ENCODE measurements around the gene TRPM1. TPM values are rescaled to one million over a fixed set of nuclear protein-coding genes. Genes with fewer than 3 reads are reported as not detected.

TRPM1 gene
- total RNA-seq, result not detected

DNA sequence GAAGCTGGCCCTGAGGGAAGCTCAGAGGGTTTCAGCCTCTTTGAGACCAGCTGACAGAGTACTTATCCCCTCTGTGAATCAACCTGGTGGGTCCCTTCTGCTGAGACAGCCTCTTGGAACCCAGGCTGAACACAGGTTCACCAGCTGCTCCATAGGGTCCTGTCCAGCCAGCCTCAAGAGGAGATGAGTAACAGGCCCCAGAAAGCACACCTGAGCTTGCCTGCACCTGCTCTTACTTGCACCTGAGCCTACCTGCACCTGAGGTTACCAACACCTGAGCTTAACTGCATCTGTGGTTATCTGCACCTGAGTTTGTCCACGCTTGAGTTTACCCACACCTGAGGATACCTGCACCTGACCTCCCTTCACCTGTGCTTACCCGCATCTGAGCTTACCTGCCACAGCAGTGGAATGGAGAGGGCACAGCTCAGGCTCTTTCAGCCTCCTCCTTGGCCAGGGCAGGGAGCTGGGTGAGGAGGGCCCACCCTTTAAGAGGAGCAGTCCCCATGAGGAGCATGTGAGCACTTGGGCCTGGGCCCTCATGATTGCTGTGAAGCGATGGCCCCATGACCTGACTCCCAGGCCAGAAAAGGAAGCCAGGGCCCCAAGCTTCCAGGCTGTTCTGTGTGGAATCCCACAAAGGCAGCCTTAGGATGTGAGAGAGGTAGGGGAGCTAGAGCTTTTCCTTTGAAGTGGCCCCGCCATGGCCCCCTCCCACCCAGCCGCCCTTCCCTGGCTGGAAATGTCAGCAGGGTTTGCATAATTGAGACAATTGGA is at the start of gene TRPM1:
Gene TRPM1, minus strand, starts transcription at position 464 of the 777 bp plus-strand sequence. CDS start 20,370 bp downstream, outside the sequence.
- ChIA-PET POLR2A (no interaction called here), CTCF (interaction anchor here (1.2 to 1.3 kb wide), 2 partner anchors 28 to 389 kb away, joined by 3 read pairs; no protein-coding TSS in a partner anchor)
- Mint-ChIP-seq H3K36me3 (ENCODE audit: low read depth) (no peaks in the 10 kb centered on the region), H3K27ac (no peak within 1 kb of the TSS), H3K9me3 (no peaks in the 10 kb centered on the region), H3K4me3 (no peak within 1 kb of the TSS), H3K27me3 (peaks cover 12% of the 10 kb centered on the region), H3K4me1 (no peaks in the 10 kb centered on the region)
- DNase-seq, result no peak

DNA sequence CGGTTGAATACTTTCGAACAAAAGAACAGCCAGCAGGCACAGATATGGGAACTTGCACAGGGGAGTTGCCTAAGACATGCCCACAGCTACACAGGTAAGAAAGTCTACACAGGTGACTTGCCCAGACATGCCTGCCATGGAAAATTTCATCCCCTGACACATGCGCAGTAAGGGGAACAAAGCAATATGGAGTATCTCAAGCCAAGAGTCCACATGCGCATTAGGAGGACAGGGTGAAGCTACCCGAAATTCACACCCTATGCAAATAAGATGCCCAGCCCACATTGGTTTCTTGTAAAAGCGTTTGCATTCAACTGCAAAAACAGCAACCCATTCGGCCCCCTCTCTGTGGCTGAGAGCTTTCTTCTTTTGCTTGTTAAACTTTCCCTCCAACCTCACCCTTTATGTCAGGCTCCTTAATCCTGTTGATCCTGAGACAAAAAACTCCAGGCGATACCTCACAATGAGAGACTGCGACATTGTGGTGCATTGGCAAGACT is 49.3 kb upstream of the TRPM1 start:
- ChIA-PET POLR2A (no interaction called here), CTCF (no interaction called here)
- Mint-ChIP-seq H3K27me3 (no peaks in the 10 kb centered on the region), H3K4me3 (no peak overlapping the region), H3K4me1 (peaks cover 8% of the 10 kb centered on the region), H3K27ac (no peak overlapping the region), H3K36me3 (ENCODE audit: low read depth) (no peaks in the 10 kb centered on the region), H3K9me3 (no peaks in the 10 kb centered on the region)
- DNase-seq, result no peak

DNA sequence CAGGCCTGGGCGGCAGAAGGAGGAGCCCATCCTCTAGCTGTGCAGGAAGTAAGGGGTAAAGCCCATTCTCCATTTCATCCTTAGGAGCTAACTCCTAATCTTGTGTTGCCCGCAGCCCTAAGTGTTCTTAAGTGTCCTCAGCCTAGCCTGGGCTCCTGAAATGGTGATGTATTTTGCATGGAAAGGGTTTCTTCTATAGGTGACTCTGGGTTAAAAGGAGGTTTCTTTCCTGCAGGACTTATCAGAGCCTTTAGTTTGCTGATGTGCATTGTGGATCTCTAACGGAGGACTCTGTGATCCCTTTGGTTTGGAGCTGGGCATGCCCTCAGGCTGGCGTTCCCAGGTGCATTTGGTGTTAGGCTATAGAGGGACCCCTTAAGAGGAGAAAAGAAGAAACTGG is 48.5 kb upstream of the TRPM1 start:
- Mint-ChIP-seq H3K4me3 (no peak overlapping the region), H3K27me3 (no peaks in the 10 kb centered on the region), H3K4me1 (peaks cover 8% of the 10 kb centered on the region), H3K27ac (no peak overlapping the region), H3K9me3 (no peaks in the 10 kb centered on the region), H3K36me3 (ENCODE audit: low read depth) (no peaks in the 10 kb centered on the region)
- CTCF ChIA-PET, result no interaction called here
- no peak for DNase-seq
- POLR2A ChIA-PET, result no interaction called here

DNA sequence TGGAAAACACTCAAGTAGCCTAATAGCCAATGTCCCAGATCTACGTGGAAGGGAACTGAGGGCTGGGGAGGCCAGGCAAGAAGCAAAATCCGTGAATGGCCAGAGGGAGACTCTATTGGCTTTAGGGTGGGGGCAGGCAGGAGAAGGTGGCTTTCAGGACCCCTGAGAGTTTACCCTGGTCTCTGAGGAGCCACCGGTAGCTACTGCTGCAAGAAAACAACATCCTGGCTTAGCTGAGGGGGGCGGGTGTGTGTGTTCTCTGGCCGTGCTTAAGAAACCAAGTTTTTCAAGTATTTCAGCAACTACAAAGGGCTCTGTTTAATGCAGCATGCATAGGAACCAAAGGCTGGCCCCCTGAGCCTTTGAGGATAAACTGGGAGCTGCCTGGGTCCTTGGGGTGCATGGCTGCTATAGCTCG is 47.6 kb upstream of the TRPM1 start:
- CTCF ChIA-PET, result no interaction called here
- no peak overlapping the region for H3K27ac Mint-ChIP-seq
- POLR2A ChIA-PET, result interaction anchor here (0.9 kb wide), 1 partner anchor 216 kb away, joined by 4 read pairs; no protein-coding TSS in a partner anchor
- no peaks in the 10 kb centered on the region for H3K36me3 Mint-ChIP-seq (ENCODE audit: low read depth)
- H3K4me3 Mint-ChIP-seq, result no peak overlapping the region
- no peaks in the 10 kb centered on the region for H3K9me3 Mint-ChIP-seq
- no peak for DNase-seq
- no peaks in the 10 kb centered on the region for H3K27me3 Mint-ChIP-seq
- H3K4me1 Mint-ChIP-seq, result peaks cover 1% of the 10 kb centered on the region

DNA sequence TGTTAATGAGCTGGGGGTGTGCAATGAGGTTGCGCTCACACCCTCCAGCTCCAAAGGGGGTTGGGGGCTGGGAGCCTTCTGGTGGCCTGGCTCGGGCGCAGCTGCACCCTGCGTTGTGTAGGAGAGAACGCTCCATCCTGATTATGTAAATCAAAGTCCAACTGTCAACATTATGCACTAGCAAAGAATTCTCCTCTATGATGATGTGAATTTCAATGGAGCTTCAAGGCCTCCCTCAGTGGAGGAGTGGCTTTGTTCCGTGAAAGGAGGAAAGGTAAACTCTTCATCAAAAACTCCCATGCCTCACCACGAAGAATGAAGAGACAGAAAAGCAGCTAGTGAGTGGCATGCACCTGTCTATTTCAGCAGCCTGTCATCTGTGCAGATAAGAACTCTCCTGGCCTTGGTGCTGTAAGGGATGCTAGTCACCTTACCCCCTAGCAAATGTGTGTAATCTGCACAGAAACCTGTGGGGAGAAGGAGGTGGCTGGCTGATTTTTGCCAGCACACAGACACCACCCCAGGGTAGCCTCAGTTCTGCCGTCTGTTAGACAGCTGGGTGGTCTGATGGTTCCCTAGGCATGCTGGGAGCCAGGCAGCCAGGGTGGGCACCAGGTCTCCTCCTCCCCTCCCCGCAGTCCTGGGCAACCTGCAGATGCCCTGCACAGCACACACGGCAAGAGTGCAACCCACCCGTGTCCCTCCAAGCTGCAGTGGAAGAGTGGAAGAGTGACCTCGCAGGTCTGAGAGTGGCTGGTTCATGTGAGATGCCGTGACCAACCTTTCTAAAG is 47.0 kb upstream of the TRPM1 start:
- H3K4me3 Mint-ChIP-seq, result no peak overlapping the region
- CTCF ChIA-PET, result no interaction called here
- no peaks in the 10 kb centered on the region for H3K36me3 Mint-ChIP-seq (ENCODE audit: low read depth)
- no peak for DNase-seq
- H3K4me1 Mint-ChIP-seq, result no peaks in the 10 kb centered on the region
- no peaks in the 10 kb centered on the region for H3K9me3 Mint-ChIP-seq
- POLR2A ChIA-PET, result interaction anchor here (0.9 kb wide), 1 partner anchor 217 kb away, joined by 4 read pairs; no protein-coding TSS in a partner anchor
- H3K27me3 Mint-ChIP-seq, result no peaks in the 10 kb centered on the region
- H3K27ac Mint-ChIP-seq, result no peak overlapping the region

DNA sequence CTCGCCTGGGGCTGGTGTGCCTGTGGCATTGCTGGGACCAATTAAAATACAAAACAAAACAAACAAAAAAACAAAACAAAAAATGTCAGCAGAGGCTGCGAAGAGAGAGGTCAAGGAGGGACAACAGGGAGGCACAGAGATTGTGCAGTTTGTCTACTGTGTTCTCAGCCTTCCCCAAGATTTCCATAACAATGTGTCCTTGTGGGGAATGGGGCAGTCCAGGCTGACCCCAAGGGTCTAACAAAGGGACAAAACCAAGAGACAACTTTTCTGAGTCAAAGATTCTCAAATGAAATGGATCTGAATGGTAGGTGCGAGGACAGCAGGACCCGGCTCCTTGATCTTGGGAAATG is 46.4 kb upstream of the TRPM1 start:
- CTCF ChIA-PET, result no interaction called here

DNA sequence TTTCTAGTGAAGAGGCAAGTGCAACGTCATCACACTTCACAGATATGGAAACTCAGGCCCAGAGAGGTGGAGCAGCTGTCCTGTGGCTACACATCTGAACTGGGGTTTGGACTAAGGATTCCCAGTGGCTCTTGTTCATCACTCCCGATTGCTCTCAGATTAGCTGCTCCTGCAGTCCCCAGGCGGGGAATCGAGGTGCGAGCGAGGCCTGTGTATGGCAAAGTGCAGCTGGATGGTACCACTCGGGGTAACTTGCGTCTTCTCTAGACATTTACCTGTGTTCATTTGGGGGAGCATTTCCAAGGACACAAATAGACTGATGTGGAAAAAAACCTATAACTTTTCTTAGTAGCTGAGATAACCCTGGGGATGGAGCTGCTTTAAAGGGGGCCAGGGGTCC is 45.9 kb upstream of the TRPM1 start:
- Mint-ChIP-seq H3K36me3 (ENCODE audit: low read depth) (no peaks in the 10 kb centered on the region), H3K27ac (no peak overlapping the region), H3K27me3 (no peaks in the 10 kb centered on the region), H3K9me3 (no peaks in the 10 kb centered on the region), H3K4me1 (no peaks in the 10 kb centered on the region), H3K4me3 (no peak overlapping the region)
- DNase-seq, result no peak
- ChIA-PET POLR2A (no interaction called here), CTCF (interaction anchor here (1.9 kb wide), 1 partner anchor 18 kb away, joined by 6 read pairs; no protein-coding TSS in a partner anchor)

More for the DNA sequence above, 46.4 kb upstream of the TRPM1 start:
- no peaks in the 10 kb centered on the region for H3K36me3 Mint-ChIP-seq (ENCODE audit: low read depth)
- no peaks in the 10 kb centered on the region for H3K9me3 Mint-ChIP-seq
- H3K4me1 Mint-ChIP-seq, result no peaks in the 10 kb centered on the region
- no peak overlapping the region for H3K27ac Mint-ChIP-seq
- DNase-seq, result no peak
- no peak overlapping the region for H3K4me3 Mint-ChIP-seq
- POLR2A ChIA-PET, result interaction anchor here (0.9 kb wide), 1 partner anchor 217 kb away, joined by 4 read pairs; no protein-coding TSS in a partner anchor
- no peaks in the 10 kb centered on the region for H3K27me3 Mint-ChIP-seq

DNA sequence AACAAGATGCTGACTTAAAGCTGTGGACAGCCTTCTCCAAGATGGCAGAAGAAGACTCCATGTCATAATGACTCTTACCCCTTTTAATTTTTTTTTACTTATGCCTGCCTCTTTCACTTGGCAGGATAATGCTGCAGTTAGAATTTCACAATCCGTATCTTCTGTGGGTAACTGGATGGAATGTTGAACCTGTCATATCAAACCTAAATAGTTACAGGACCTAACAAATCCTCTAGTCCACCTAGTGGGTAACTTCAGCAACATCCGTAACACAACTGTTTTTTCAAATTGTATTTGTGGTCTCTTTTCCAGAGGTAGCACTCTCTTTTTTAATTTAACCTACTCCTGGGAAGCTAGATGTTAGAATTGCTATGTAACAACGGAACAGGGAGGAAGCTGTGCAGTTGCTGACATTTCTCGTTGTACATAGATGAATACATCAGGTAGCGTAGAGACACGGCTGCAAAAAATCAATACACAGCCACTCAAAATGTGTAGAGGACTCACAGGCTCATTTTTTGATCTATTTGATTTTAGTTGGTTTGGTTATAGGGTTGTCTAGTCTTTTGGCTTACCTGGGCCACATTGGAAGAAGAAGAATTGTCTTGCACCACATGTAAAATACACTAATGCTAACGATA is 43.9 kb upstream of the TRPM1 start:
- Mint-ChIP-seq H3K4me1 (no peaks in the 10 kb centered on the region), H3K27me3 (no peaks in the 10 kb centered on the region), H3K27ac (no peak overlapping the region), H3K36me3 (ENCODE audit: low read depth) (no peaks in the 10 kb centered on the region), H3K4me3 (no peak overlapping the region), H3K9me3 (no peaks in the 10 kb centered on the region)
- CTCF ChIA-PET, result no interaction called here
- DNase-seq, result no peak
- POLR2A ChIA-PET, result no interaction called here

DNA sequence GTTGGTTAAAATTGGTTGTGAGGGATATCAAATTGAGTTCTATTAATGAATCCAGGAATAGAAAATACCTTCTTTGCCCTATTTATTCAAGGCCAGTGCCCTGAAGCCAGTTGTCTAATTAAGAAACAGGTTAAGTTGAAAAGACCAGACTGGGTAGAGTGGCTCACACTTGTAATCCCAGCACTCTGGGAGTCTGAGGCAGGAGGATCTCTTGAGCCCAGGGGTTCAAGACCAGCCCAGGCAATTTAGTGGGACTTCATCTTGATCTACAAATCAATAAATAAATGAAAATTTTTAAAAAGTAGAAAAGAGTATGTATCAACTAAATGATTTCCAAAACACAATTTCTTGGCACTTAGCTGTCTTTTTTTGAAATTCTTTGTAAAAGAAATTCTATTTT is 40.3 kb upstream of the TRPM1 start:
- H3K4me3 Mint-ChIP-seq, result no peak overlapping the region
- H3K4me1 Mint-ChIP-seq, result no peaks in the 10 kb centered on the region
- CTCF ChIA-PET, result no interaction called here
- no peaks in the 10 kb centered on the region for H3K36me3 Mint-ChIP-seq (ENCODE audit: low read depth)
- no peaks in the 10 kb centered on the region for H3K27me3 Mint-ChIP-seq
- no peak for DNase-seq
- POLR2A ChIA-PET, result no interaction called here
- no peak overlapping the region for H3K27ac Mint-ChIP-seq
- H3K9me3 Mint-ChIP-seq, result no peaks in the 10 kb centered on the region

DNA sequence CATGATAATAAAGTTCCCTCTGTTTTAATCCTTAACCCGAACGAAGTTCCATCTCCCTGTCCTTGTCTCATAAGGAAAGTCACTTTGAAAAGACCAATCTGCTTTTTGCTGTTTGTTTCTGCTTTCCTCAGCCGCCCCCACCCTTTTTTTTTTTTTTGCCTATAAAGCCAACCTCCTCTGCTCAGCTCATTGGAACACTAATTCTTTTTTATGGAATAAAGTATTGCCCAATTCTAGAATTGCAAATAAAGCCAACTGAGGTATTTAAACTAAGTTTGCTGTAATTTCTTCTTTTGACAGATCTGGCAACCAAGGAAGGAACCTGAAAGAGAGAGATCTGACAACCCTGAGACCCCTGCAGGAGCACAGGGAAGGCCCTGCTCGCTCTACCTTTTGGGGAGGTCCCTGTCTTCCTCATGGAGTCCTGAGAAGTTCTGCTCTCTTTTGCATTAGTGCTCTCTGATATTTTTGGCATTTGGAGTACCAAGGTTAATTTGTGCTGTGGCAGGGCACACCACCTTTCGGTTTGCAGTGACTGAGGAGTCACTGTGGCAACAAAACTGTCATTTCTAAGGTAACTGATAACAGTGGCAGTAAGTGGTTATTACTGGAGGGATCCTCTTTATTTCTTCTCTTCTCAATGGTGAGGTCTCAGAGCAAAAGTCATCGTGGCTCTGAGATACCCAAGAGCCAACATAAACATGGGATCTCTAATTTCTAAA is 35.2 kb upstream of the TRPM1 start:
- ChIA-PET CTCF (interaction anchor here (2.6 kb wide), 1 partner anchor 8 kb away, joined by 9 read pairs; no protein-coding TSS in a partner anchor), POLR2A (no interaction called here)
- H3K27me3 Mint-ChIP-seq, result peaks cover 2% of the 10 kb centered on the region
- H3K9me3 Mint-ChIP-seq, result no peaks in the 10 kb centered on the region
- no peaks in the 10 kb centered on the region for H3K4me1 Mint-ChIP-seq
- no peak for DNase-seq
- no peaks in the 10 kb centered on the region for H3K36me3 Mint-ChIP-seq (ENCODE audit: low read depth)
- H3K4me3 Mint-ChIP-seq, result no peak overlapping the region
- no peak overlapping the region for H3K27ac Mint-ChIP-seq

DNA sequence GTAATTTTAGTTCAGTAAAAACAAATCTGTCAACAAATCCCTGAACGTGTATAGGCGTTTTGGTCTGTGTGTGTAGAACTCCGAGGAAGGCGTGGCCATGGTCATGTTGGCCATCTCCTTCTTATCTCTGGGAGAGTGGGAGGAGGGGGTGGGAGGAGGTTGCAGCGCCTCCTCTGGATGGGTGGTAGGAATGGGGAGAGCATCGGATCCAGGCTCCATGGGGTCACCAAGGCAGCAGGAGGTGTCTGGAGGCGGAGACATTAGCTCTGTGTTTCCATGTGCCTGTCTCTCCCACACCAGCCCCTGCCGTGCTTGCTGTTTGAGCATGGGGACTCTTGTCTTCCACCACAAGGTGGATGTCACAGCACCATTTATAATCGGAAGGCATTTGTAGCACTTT is 34.5 kb upstream of the TRPM1 start:
- no peaks in the 10 kb centered on the region for H3K9me3 Mint-ChIP-seq
- POLR2A ChIA-PET, result no interaction called here

DNA sequence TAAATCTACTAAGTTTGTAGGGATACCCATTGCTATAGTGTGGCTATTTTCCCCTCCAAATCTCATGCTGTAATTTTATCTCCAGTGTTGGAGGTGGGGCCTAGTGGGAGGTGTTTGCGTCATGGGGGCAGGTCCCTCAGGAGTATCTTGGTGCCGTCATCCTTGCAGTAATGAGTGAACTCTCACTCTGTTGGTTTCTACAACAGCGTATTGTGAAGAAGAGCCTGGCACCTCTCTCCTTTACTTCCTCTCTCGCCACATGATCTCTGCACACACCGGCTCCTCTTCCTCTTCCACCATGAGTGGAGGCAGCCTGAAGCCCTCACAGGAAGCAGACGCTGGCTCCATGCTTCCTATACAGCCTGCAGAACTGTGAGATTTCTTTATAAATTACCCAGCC is 34.0 kb upstream of the TRPM1 start:
- ChIA-PET POLR2A (no interaction called here), CTCF (no interaction called here)
- Mint-ChIP-seq H3K4me1 (no peaks in the 10 kb centered on the region), H3K27ac (no peak overlapping the region), H3K36me3 (ENCODE audit: low read depth) (no peaks in the 10 kb centered on the region), H3K4me3 (no peak overlapping the region), H3K27me3 (peaks cover 2% of the 10 kb centered on the region), H3K9me3 (no peaks in the 10 kb centered on the region)
- no peak for DNase-seq

More for the DNA sequence above, 34.5 kb upstream of the TRPM1 start:
- H3K4me1 Mint-ChIP-seq, result no peaks in the 10 kb centered on the region
- no peak overlapping the region for H3K27ac Mint-ChIP-seq
- H3K4me3 Mint-ChIP-seq, result no peak overlapping the region
- CTCF ChIA-PET, result no interaction called here
- no peak for DNase-seq
- peaks cover 2% of the 10 kb centered on the region for H3K27me3 Mint-ChIP-seq
- H3K36me3 Mint-ChIP-seq (ENCODE audit: low read depth), result no peaks in the 10 kb centered on the region

DNA sequence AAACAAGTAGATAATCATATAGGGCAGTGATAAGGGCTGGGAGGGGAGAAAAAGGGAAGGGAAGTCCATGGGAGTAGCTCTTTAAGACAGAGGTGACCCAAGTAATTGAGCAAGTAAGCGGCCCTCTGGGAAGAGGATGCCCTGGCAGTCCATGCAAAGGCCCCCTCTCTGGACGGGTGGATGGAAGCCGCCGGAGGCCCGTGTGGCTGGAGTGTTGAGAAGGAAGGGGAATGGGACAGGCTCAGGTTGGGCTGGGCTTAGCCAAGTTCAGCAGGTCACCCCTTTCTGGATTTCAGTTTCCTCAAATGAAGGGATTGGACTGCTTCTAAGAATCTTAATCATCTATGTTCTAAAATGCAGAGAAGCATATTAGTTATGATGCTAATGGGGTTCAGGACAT is 32.4 kb upstream of the TRPM1 start:
- ChIA-PET POLR2A (no interaction called here), CTCF (no interaction called here)
- no peaks in the 10 kb centered on the region for H3K4me1 Mint-ChIP-seq
- no peaks in the 10 kb centered on the region for H3K36me3 Mint-ChIP-seq (ENCODE audit: low read depth)
- DNase-seq, result no peak
- H3K4me3 Mint-ChIP-seq, result no peak overlapping the region
- H3K27me3 Mint-ChIP-seq, result peaks cover 2% of the 10 kb centered on the region
- no peak overlapping the region for H3K27ac Mint-ChIP-seq
- H3K9me3 Mint-ChIP-seq, result no peaks in the 10 kb centered on the region
